ENCODE results near the gene INSR.

GRCh38 chr19:7250057-7250596, 44.1 kb downstream of the INSR start:
- TF ChIP-seq EZH2 (IDR thresholded peaks at IDR 0.05; ENCODE audit: borderline replicate concordance, low read depth, low read length, severe bottlenecking) (no peak), CTCF (IDR thresholded peaks at IDR 0.05; ENCODE audit: extremely low read depth in 1 of 2, insufficient read depth in 1 of 2, low read depth in 1 of 2, low read length in 2 of 2) (no peak), POLR2A (IDR thresholded peaks at IDR 0.05; ENCODE audit: low read depth, low read length) (no peak), JUN (IDR thresholded peaks at IDR 0.05; ENCODE audit: borderline replicate concordance, insufficient read depth, insufficient read length, low read depth) (no peak), MYC (IDR thresholded peaks at IDR 0.05; ENCODE audit: low read depth, low read length) (no peak)

Data from endothelial cell of umbilical vein (primary cell).